Measurements from ENCODE around the gene SNED1. TPM values are rescaled to one million over a fixed set of nuclear protein-coding genes. Genes with fewer than 3 reads are reported as not detected.

SNED1 gene
- total and polyA plus RNA-seq, 2 experiments from 2014 or later, result 1.5 to 2.8 TPM

- no peaks in the 10 kb centered on the region for H3K79me2 ChIP-seq (replicated peaks; ENCODE audit: insufficient read depth)
- H3K4me1 Mint-ChIP-seq, result peaks cover 6% of the 10 kb centered on the region
- TF ChIP-seq, protein P1, sequence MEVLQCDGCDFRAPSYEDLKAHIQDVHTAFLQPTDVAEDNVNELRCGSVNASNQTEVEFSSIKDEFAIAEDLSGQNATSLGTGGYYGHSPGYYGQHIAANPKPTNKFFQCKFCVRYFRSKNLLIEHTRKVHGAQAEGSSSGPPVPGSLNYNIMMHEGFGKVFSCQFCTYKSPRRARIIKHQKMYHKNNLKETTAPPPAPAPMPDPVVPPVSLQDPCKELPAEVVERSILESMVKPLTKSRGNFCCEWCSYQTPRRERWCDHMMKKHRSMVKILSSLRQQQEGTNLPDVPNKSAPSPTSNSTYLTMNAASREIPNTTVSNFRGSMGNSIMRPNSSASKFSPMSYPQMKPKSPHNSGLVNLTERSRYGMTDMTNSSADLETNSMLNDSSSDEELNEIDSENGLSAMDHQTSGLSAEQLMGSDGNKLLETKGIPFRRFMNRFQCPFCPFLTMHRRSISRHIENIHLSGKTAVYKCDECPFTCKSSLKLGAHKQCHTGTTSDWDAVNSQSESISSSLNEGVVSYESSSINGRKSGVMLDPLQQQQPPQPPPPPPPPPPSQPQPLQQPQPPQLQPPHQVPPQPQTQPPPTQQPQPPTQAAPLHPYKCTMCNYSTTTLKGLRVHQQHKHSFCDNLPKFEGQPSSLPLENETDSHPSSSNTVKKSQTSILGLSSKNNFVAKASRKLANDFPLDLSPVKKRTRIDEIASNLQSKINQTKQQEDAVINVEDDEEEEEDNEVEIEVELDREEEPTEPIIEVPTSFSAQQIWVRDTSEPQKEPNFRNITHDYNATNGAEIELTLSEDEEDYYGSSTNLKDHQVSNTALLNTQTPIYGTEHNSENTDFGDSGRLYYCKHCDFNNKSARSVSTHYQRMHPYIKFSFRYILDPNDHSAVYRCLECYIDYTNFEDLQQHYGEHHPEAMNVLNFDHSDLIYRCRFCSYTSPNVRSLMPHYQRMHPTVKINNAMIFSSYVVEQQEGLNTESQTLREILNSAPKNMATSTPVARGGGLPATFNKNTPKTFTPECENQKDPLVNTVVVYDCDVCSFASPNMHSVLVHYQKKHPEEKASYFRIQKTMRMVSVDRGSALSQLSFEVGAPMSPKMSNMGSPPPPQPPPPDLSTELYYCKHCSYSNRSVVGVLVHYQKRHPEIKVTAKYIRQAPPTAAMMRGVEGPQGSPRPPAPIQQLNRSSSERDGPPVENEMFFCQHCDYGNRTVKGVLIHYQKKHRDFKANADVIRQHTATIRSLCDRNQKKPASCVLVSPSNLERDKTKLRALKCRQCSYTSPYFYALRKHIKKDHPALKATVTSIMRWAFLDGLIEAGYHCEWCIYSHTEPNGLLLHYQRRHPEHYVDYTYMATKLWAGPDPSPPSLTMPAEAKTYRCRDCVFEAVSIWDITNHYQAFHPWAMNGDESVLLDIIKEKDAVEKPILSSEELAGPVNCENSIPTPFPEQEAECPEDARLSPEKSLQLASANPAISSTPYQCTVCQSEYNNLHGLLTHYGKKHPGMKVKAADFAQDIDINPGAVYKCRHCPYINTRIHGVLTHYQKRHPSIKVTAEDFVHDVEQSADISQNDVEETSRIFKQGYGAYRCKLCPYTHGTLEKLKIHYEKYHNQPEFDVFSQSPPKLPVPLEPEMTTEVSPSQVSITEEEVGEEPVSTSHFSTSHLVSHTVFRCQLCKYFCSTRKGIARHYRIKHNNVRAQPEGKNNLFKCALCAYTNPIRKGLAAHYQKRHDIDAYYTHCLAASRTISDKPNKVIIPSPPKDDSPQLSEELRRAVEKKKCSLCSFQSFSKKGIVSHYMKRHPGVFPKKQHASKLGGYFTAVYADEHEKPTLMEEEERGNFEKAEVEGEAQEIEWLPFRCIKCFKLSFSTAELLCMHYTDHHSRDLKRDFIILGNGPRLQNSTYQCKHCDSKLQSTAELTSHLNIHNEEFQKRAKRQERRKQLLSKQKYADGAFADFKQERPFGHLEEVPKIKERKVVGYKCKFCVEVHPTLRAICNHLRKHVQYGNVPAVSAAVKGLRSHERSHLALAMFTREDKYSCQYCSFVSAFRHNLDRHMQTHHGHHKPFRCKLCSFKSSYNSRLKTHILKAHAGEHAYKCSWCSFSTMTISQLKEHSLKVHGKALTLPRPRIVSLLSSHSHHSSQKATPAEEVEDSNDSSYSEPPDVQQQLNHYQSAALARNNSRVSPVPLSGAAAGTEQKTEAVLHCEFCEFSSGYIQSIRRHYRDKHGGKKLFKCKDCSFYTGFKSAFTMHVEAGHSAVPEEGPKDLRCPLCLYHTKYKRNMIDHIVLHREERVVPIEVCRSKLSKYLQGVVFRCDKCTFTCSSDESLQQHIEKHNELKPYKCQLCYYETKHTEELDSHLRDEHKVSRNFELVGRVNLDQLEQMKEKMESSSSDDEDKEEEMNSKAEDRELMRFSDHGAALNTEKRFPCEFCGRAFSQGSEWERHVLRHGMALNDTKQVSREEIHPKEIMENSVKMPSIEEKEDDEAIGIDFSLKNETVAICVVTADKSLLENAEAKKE (CRISPR knock-in tag; IDR thresholded peaks at IDR 0.05), result no peak
- TF ChIP-seq NANOG (IDR thresholded peaks at IDR 0.05; ENCODE audit: borderline replicate concordance), result no peak
- no peak for TF ChIP-seq EZH2phosphoT487 (IDR thresholded peaks at IDR 0.05; ENCODE audit: unreplicated experiment)
- TF ChIP-seq EZH2 (IDR thresholded peaks at IDR 0.05; ENCODE audit: low read depth, unreplicated experiment), result no peak
- TF ChIP-seq ZNF114 (CRISPR knock-in tag; IDR thresholded peaks at IDR 0.05), result no peak
- no peak for TF ChIP-seq CTCF (conservative IDR thresholded peaks at IDR 0.05; ENCODE audit: low read depth in 2 of 2)
- TF ChIP-seq POLR2AphosphoS5 (IDR thresholded peaks at IDR 0.05; ENCODE audit: low read depth), result no peak
- TF ChIP-seq STAT1 (IDR thresholded peaks at IDR 0.05; ENCODE audit: unreplicated experiment), result no peak
- TF ChIP-seq ZNF331 (CRISPR knock-in tag; IDR thresholded peaks at IDR 0.05; ENCODE audit: low read depth), result no peak
- no peak for TF ChIP-seq JUNB (IDR thresholded peaks at IDR 0.05; ENCODE audit: unreplicated experiment)
- TF ChIP-seq, protein P2, sequence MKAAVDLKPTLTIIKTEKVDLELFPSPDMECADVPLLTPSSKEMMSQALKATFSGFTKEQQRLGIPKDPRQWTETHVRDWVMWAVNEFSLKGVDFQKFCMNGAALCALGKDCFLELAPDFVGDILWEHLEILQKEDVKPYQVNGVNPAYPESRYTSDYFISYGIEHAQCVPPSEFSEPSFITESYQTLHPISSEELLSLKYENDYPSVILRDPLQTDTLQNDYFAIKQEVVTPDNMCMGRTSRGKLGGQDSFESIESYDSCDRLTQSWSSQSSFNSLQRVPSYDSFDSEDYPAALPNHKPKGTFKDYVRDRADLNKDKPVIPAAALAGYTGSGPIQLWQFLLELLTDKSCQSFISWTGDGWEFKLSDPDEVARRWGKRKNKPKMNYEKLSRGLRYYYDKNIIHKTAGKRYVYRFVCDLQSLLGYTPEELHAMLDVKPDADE (IDR thresholded peaks at IDR 0.05), result no peak
- no peak overlapping the region for H3K27ac ChIP-seq (ENCODE audit: low read depth)
- peaks cover 23% of the 10 kb centered on the region for H3K36me3 Mint-ChIP-seq (ENCODE audit: low read depth)
- no peak overlapping the region; the same call in 2 of the 3 replicates for H3K4me3 Mint-ChIP-seq
- H3K4me3 ChIP-seq, result no peak overlapping the region
- H3K4me1 ChIP-seq (ENCODE audit: insufficient read depth), result peaks cover under 1% of the 10 kb centered on the region; the same call in 1 of the 2 replicates
- no peaks in the 10 kb centered on the region for H3K36me3 ChIP-seq (ENCODE audit: insufficient read depth)
- DNase-seq (ENCODE audit: low spot score) (no peak), ATAC-seq (no peak)
- no peaks in the 10 kb centered on the region for H3K9me2 ChIP-seq (ENCODE audit: insufficient read depth)
- peaks cover 35% of the 10 kb centered on the region for H3K9me3 Mint-ChIP-seq
- no peak overlapping the region for H3K27ac Mint-ChIP-seq
- peaks cover 18% of the 10 kb centered on the region for H3K27me3 ChIP-seq (ENCODE audit: insufficient read depth)
- no peaks in the 10 kb centered on the region for H3F3A ChIP-seq (replicated peaks; ENCODE audit: low read depth)
- H2AFZ ChIP-seq, result no peak overlapping the region
- peaks cover 23% of the 10 kb centered on the region for H3K27me3 Mint-ChIP-seq (ENCODE audit: insufficient read depth, low read depth, poor library complexity)
- no peaks in the 10 kb centered on the region; the same call in 1 of the 2 replicates for H4K20me1 ChIP-seq (replicated peaks; ENCODE audit: insufficient read depth)
- no peak overlapping the region for H3K4me2 ChIP-seq
Measured at GRCh38 chr2:241003830-241004564, 5.6 kb downstream of the SNED1 start.

Data from GM23338 (cell line).